D721Med (cell line): ENCODE data around the gene CLN6.
"Not testable (repeated sequence)": the region's sequence is repeated elsewhere in the genome, so short reads cannot be mapped to it uniquely, and the experiment has no call there.

ENCODE experiments used
- DNase-seq: peaks from one replicate; pipeline ENCODE4 v3.0.0; 2011; ENCODE audit warnings: low spot score; ENCODE audit not compliant: insufficient read length
- FAIRE-seq: peaks from 2 replicates; lab custom pipeline; 2011; peaks lifted over from hg19 to GRCh38; lab: Jason Lieb, UNC
- TF ChIP-seq, protein P1 (sequence below): IDR thresholded peaks from 2 replicates; pipeline ENCODE4 v1.5.1; 2012; ENCODE audit warnings: mild to moderate bottlenecking, control low read depth; ENCODE audit not compliant: insufficient read depth; ENCODE audit errors: missing control alignments

The CLN6 gene

DNA sequence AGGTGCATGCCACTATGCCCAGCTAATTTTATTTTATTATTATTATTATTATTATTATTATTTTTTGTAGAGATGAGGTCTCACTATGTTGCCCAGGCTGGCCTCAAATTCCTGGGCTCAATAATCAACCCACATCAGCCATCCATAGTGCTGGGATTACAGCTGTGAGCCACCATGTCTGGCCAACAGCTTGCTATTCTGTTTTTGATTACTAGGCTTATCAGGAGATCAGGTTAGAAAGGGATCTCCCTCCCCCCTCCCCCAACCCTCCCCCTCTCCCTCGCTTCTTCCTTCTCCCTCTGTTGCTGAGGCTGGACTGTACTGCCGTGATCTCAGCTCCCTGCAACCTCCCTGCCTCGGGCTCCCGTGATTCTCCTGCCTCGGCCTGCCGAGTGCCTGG is 8.6 kb downstream of the CLN6 start:
- DNase-seq (no peak), FAIRE-seq (no peak)
- TF ChIP-seq, protein P1, sequence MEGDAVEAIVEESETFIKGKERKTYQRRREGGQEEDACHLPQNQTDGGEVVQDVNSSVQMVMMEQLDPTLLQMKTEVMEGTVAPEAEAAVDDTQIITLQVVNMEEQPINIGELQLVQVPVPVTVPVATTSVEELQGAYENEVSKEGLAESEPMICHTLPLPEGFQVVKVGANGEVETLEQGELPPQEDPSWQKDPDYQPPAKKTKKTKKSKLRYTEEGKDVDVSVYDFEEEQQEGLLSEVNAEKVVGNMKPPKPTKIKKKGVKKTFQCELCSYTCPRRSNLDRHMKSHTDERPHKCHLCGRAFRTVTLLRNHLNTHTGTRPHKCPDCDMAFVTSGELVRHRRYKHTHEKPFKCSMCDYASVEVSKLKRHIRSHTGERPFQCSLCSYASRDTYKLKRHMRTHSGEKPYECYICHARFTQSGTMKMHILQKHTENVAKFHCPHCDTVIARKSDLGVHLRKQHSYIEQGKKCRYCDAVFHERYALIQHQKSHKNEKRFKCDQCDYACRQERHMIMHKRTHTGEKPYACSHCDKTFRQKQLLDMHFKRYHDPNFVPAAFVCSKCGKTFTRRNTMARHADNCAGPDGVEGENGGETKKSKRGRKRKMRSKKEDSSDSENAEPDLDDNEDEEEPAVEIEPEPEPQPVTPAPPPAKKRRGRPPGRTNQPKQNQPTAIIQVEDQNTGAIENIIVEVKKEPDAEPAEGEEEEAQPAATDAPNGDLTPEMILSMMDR: no peak

DNA sequence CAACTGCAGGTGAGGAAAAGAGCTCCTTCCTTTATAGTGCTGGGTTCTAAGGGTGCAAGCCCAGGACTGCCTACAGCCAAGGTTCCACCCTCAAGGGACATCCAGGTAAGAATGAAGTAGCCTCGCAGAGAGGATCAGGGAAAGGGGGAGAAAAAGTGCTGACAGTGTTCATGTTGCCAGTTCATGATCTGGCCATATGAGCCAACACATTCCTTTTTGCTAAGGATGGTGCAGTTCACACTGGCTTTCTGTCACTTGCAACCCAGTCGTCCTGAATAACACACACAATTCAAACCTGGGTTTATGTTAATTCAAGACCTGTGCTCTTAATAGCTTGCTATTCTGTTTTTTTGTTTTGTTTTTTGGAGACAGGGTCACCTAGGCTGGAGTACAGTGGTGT is 9.0 kb downstream of the CLN6 start:
- TF ChIP-seq, protein P1: no peak
- no peak for DNase-seq
- FAIRE-seq: no peak

DNA sequence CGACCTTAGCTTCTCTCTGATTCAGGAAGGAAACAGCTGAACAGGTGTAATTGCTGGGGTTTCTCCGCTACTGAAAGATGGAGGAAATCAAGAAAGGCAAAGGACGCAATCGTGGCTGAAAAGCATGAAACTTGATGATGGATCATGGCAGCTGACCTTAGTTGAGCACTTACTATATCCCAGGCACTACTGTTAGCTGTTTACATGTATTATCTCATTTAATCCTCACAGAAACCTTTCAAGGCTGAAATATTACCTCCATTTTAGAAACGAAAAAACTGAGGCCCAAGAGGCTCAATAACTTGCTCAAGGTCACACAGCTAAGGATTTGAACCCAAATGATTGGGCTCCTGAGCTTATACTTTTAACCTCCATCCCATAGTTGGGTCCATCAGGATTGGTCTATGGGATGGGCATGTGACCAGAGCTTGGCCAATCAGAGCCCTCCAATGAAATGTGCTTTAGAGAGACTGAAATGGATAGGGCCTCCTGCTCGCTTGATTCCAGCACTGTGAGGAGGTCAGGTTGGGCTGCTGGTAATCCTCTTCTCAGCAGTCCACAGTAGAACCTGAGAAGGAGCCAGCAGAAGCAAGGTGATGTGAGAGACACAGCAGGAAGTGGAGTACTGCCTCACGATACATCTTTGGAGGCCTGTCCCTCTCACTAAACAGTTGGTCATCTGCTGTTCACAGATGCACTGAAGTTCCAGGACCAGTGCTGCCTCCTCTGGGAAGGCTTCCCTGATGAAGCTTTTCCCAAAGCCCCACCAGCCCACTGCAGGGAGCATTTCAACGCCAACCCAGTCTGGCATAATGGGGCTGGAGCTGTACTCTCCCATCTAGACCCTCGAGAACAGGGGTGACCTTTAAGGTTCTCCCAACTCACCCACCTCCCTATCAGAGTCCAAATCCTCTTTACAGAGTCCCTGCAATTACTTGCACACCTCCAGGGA is 10.4 kb downstream of the CLN6 start:
- DNase-seq (no peak), FAIRE-seq (no peak)
- TF ChIP-seq, protein P1: no peak

DNA sequence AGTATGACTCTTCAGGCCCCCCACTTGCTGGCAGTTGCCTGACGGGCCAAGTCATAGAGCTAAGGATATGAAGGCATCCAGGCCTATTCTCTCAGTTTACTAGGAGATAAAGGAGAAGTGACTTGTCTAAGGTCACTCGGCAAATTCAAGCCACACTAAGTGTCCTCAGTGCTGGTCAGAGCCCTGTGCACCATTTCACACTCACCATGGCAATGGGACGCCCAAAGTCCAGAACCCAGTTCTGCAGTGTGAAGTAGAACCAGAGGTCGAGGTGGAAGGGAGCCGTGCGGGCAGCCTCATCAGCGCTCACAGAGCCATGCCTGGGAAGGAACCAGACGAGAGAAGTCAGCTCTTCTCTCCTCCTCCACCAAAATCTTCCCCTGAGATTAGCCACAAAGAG is 11.2 kb downstream of the CLN6 start:
- DNase-seq: no peak
- TF ChIP-seq, protein P1: no peak
- FAIRE-seq: no peak

DNA sequence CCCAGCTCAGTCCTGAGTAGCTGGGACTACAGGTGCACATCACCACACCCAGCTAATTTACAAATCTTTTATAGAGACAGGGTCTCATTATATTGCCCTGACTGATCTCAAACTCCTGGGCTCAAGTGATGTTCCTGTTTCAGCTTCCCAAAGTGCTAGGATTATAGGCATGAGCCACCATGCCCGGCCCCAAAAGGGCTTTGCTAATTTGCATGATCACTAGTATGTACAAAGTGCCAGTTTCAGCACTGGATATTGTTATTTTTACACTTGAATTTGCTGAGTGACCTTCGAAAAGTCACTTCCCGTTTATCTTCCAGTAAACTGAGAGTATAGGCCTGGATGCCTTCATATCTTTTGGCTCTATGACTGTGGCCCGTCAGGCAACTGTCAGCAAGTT is 12.2 kb downstream of the CLN6 start:
- DNase-seq (no peak), FAIRE-seq (no peak)
- TF ChIP-seq, protein P1: no peak

DNA sequence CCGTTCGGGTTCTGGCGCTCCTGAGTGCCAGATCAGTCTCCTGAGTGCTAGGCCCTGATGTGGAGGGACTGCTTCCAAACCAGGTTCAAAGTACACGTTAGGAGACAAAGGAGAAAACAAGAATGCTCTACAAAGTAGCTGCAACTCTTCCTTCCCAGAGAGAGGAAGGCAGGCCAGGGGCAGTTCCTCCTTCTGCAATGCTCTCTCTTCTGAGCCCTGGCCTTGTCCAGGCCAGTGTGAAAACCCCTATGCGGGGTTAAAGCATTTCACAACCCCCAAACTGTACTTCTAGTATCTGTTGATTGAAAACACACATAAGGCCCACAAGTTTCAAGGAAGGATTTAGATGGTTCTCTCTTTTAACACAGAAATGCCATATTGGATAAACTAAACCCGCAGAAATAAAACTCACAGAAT is 14.7 kb downstream of the CLN6 start:
- FAIRE-seq (no peak), DNase-seq (no peak)
- TF ChIP-seq, protein P1: no peak

DNA sequence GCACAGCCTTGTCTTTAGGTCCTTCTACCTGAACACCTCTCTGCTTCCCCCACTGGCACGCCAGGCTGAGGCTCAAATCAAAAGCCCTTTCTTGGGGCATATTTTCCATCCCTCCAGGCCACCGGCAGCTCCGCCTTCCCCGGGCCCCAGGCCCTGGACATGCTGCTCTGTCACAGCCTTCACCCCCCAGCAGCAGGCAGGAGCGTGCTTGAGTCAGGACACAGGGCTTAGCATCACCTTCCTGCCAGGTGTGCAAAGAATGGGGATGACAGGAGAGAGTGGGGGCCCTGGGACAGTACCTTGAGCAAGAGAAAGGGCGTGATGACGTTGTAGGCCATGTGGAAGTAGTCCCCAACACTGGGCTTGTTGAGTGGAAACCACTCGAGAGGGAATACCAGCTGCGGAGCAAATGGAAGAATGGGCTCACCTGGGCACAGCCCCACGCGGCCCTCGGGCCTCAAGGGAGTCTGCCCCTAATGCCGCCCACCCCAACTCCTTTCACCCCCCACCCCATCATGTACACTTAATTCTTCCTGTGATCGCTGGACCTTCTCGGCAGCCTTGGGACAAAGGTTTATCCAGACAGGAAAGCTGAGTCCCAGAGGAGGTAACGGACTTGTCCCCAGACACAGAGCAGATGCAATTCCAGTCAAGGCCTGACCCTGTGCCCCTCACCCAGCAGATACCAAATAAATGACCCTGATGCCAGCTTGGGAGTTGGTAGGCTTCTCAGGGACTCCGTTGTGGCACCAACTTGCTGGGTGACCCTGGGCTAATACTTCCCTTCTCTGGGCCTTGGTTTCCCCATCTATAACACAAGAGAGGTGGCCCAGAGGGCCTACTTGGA is 15.3 kb downstream of the CLN6 start:
- no peak for FAIRE-seq
- TF ChIP-seq, protein P1: no peak

DNA sequence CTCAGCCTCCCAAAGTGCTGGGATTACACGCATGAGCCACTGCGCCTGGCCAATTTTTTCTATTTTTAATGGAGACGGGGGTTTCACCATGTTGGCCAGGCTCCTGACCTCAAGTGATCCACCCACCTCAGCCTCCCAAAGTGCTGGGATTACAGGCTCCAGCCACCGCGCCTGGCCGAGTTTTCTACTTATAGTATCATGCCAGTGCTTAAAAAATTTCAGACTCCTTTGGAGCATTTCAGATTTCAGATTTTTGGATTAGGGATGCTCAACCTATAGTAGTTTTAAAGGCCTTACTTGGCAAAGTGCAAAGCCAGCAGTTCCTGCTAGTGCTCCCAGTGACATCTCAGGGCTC is 16.1 kb downstream of the CLN6 start:
- not testable (repeated sequence) for FAIRE-seq, DNase-seq

More for the DNA sequence above, 15.3 kb downstream of the CLN6 start:
- DNase-seq: no peak
